ENCODE results near the gene TNFAIP6. TPM values are rescaled to one million over a fixed set of nuclear protein-coding genes. Genes with fewer than 3 reads are reported as not detected.

TNFAIP6 gene
- total RNA-seq, 2 experiments from 2014 or later = not detected

DNA sequence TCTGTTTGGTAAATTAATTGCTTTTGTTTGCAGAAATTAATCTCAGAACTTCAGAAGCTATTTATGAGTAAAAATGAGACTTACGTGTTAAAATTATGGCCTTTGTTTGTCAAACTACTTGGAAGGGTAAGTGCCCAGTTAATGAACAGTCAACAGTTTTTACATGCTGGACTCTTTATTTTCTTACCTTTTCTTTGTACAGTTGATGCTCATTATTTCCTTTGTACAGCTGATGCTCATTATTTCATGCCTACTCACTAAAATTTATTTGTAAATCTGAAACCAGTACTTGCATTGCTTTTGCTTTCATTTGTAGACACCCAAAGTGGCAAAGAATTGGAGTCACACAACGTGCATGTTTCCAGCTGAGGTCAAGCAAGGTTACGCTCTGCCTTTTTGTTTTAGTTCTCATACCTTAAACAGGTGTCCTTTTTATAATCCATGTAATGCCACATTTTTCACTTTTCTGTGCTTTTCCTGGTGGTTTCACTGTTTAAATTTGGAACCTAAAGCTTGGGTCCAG, 65.6 kb downstream of the TNFAIP6 start:
- CTCF ChIA-PET = no interaction called here
- peaks cover 67% of the 10 kb centered on the region for H3K36me3 ChIP-seq (ENCODE audit: insufficient read depth, low read length)

GRCh38 chr2:151423760-151424159, 66.4 kb downstream of the TNFAIP6 start:
- TF ChIP-seq, protein P1, sequence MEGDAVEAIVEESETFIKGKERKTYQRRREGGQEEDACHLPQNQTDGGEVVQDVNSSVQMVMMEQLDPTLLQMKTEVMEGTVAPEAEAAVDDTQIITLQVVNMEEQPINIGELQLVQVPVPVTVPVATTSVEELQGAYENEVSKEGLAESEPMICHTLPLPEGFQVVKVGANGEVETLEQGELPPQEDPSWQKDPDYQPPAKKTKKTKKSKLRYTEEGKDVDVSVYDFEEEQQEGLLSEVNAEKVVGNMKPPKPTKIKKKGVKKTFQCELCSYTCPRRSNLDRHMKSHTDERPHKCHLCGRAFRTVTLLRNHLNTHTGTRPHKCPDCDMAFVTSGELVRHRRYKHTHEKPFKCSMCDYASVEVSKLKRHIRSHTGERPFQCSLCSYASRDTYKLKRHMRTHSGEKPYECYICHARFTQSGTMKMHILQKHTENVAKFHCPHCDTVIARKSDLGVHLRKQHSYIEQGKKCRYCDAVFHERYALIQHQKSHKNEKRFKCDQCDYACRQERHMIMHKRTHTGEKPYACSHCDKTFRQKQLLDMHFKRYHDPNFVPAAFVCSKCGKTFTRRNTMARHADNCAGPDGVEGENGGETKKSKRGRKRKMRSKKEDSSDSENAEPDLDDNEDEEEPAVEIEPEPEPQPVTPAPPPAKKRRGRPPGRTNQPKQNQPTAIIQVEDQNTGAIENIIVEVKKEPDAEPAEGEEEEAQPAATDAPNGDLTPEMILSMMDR (IDR thresholded peaks at IDR 0.05) = no peak
- no peaks in the 10 kb centered on the region for H3K27me3 Mint-ChIP-seq
- Histone ChIP-seq H3K4me1 (ENCODE audit: insufficient read depth, low read length) (peaks cover 21% of the 10 kb centered on the region), H3K27me3 (ENCODE audit: control insufficient read depth in 1 of 2, insufficient read depth in 2 of 2, low read length in 2 of 2) (no peaks in the 10 kb centered on the region), H3K4me3 (ENCODE audit: low read length) (no peak overlapping the region), H3K27ac (ENCODE audit: low read depth in 1 of 2, low read length in 2 of 2) (peak overlapping the region; percentile 56 to 87), H3K9me3 (ENCODE audit: control insufficient read depth in 1 of 2, insufficient read depth in 1 of 2, low read length in 2 of 2) (no peaks in the 10 kb centered on the region), H3K36me3 (ENCODE audit: insufficient read depth, low read length) (peaks cover 68% of the 10 kb centered on the region)
- H3K36me3 Mint-ChIP-seq (ENCODE audit: low read depth) = peaks cover 84% of the 10 kb centered on the region
- no peaks in the 10 kb centered on the region for H3K9me3 Mint-ChIP-seq
- ChIA-PET CTCF (no interaction called here), POLR2A (interaction anchor here (1.3 to 2.5 kb wide), 2 partner anchors 14 to 134 kb away, joined by 6 read pairs; partner anchors contain the start of genes NMI and RIF1)
- intact Hi-C loops (cut with DNase I, micrococcal nuclease) = loop anchor here in 1 of 2 experiments (2.0 kb wide), 1 partner anchor 13 kb away; no protein-coding TSS in a partner anchor
- H3K27ac Mint-ChIP-seq = peak overlapping the region; percentile 88
- DNase-seq (peak in 10 of 14 experiments; percentile 5 to 80 (median 25)), ATAC-seq (ENCODE audit: poor library complexity) (peak; percentile 97)
- H3K4me3 Mint-ChIP-seq = peak overlapping the region; percentile 2
- H3K4me1 Mint-ChIP-seq (ENCODE audit: low read depth) = peaks cover 47% of the 10 kb centered on the region

More for the DNA sequence above, 65.6 kb downstream of the TNFAIP6 start:
- Mint-ChIP-seq H3K36me3 (ENCODE audit: low read depth) (peaks cover 85% of the 10 kb centered on the region), H3K9me3 (no peaks in the 10 kb centered on the region), H3K27ac (peak overlapping the region; percentile 88), H3K4me3 (peak overlapping the region; percentile 6), H3K27me3 (no peaks in the 10 kb centered on the region), H3K4me1 (ENCODE audit: low read depth) (peaks cover 42% of the 10 kb centered on the region)
- Histone ChIP-seq H3K4me3 (ENCODE audit: low read length) (no peak overlapping the region), H3K27me3 (ENCODE audit: control insufficient read depth in 1 of 2, insufficient read depth in 2 of 2, low read length in 2 of 2) (no peaks in the 10 kb centered on the region), H3K9me3 (ENCODE audit: control insufficient read depth in 1 of 2, insufficient read depth in 1 of 2, low read length in 2 of 2) (no peaks in the 10 kb centered on the region), H3K27ac (ENCODE audit: low read depth in 1 of 2, low read length in 2 of 2) (peak overlapping the region; percentile 56 to 87), H3K4me1 (ENCODE audit: insufficient read depth, low read length) (peaks cover 21% of the 10 kb centered on the region)
- intact Hi-C loops (cut with DNase I, micrococcal nuclease) = no loop called here
- no peak for ATAC-seq (ENCODE audit: poor library complexity)
- TF ChIP-seq, protein P1 (IDR thresholded peaks at IDR 0.05) = no peak
- peak in 1 of 14 experiments; percentile 17 for DNase-seq
- POLR2A ChIA-PET = interaction anchor here (1.3 to 2.5 kb wide), 2 partner anchors 13 to 133 kb away, joined by 6 read pairs; partner anchors contain the start of genes NMI and RIF1

Small RNA genes lying within 50 kb of the gene (microRNA-seq; reads per million reads assigned to microRNA genes)
- gene MIR4773-1 (ENCODE audit: borderline microRNAs expressed, borderline replicate concordance) (not detected), gene MIR4773-2 (ENCODE audit: borderline microRNAs expressed, borderline replicate concordance) (not detected)

Other genes starting within 250 kb of the TNFAIP6 start
- 10 to 100 TPM; 15.0 to 16.0 TPM for gene RBM43, start 95.7 kb upstream of the TNFAIP6 start, total RNA-seq
- 10 to 100 TPM; 23.5 to 24.2 TPM for gene NMI, start 67.9 kb upstream of the TNFAIP6 start, total RNA-seq
- gene RIF1, start 52.3 kb downstream of the TNFAIP6 start, total RNA-seq = 10 to 100 TPM; 66.9 to 69.8 TPM